ENCODE data around the gene FLYWCH1. TPM values are rescaled to one million over a fixed set of nuclear protein-coding genes. Genes with fewer than 3 reads are reported as not detected.

FLYWCH1 gene
- total RNA-seq, 1 experiment from 2014 or later = 32.6 TPM

DNA sequence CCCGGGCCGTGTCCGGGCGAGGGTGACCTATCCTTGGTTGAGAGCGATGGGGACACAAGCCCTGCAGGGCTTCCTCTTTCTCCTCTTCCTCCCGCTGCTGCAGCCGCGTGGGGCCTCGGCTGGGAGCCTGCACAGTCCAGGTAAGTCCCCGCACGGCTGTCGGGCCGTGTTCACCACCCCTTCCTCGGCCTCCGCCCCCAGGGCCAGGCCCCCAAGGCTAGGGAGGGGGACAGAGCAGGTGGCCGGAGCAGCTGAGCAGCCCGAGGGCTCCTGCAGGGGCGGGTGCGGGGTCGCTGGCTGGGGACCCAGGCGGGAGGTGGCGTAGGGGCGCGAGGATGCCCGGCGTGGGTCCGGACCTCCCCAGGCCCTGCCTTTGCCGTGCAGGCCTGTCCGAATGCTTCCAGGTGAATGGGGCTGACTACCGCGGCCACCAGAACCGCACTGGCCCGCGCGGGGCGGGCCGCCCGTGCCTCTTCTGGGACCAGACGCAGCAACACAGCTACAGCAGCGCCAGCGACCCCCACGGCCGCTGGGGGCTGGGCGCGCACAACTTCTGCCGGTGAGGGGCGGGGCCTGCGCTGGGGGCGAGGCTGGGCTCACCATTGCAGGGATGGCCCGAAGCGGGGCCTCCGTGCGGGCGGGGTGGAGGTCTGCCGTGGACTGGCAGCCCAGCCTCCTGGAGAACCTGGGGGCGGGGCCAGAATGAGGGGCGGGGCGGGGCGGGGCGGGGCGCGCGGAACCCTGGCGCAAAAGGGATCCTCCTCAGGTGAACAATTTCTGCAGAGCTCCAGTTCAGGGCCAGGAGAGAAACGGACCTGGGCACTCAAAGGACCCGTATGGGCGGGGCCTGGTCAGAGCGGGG, 53.0 kb downstream of the FLYWCH1 start (continued):
- TF ChIP-seq, protein P1, sequence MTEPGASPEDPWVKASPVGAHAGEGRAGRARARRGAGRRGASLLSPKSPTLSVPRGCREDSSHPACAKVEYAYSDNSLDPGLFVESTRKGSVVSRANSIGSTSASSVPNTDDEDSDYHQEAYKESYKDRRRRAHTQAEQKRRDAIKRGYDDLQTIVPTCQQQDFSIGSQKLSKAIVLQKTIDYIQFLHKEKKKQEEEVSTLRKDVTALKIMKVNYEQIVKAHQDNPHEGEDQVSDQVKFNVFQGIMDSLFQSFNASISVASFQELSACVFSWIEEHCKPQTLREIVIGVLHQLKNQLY (CRISPR knock-in tag; IDR thresholded peaks at IDR 0.05) = no peak
- no peak for TF ChIP-seq SOX15 (CRISPR knock-in tag; IDR thresholded peaks at IDR 0.05)
- TF ChIP-seq FOXK1 (CRISPR knock-in tag; IDR thresholded peaks at IDR 0.05) = 0 out of 2 replicates have a peak, but pooled peaks have one; percentile 20
- TF ChIP-seq ZNF423 (CRISPR knock-in tag; IDR thresholded peaks at IDR 0.05) = no peak
- no peak for TF ChIP-seq ATF1 (CRISPR knock-in tag; IDR thresholded peaks at IDR 0.05)
- TF ChIP-seq, protein P2, sequence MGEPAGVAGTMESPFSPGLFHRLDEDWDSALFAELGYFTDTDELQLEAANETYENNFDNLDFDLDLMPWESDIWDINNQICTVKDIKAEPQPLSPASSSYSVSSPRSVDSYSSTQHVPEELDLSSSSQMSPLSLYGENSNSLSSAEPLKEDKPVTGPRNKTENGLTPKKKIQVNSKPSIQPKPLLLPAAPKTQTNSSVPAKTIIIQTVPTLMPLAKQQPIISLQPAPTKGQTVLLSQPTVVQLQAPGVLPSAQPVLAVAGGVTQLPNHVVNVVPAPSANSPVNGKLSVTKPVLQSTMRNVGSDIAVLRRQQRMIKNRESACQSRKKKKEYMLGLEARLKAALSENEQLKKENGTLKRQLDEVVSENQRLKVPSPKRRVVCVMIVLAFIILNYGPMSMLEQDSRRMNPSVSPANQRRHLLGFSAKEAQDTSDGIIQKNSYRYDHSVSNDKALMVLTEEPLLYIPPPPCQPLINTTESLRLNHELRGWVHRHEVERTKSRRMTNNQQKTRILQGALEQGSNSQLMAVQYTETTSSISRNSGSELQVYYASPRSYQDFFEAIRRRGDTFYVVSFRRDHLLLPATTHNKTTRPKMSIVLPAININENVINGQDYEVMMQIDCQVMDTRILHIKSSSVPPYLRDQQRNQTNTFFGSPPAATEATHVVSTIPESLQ (CRISPR knock-in tag; IDR thresholded peaks at IDR 0.05) = no peak
- TF ChIP-seq, protein P3, sequence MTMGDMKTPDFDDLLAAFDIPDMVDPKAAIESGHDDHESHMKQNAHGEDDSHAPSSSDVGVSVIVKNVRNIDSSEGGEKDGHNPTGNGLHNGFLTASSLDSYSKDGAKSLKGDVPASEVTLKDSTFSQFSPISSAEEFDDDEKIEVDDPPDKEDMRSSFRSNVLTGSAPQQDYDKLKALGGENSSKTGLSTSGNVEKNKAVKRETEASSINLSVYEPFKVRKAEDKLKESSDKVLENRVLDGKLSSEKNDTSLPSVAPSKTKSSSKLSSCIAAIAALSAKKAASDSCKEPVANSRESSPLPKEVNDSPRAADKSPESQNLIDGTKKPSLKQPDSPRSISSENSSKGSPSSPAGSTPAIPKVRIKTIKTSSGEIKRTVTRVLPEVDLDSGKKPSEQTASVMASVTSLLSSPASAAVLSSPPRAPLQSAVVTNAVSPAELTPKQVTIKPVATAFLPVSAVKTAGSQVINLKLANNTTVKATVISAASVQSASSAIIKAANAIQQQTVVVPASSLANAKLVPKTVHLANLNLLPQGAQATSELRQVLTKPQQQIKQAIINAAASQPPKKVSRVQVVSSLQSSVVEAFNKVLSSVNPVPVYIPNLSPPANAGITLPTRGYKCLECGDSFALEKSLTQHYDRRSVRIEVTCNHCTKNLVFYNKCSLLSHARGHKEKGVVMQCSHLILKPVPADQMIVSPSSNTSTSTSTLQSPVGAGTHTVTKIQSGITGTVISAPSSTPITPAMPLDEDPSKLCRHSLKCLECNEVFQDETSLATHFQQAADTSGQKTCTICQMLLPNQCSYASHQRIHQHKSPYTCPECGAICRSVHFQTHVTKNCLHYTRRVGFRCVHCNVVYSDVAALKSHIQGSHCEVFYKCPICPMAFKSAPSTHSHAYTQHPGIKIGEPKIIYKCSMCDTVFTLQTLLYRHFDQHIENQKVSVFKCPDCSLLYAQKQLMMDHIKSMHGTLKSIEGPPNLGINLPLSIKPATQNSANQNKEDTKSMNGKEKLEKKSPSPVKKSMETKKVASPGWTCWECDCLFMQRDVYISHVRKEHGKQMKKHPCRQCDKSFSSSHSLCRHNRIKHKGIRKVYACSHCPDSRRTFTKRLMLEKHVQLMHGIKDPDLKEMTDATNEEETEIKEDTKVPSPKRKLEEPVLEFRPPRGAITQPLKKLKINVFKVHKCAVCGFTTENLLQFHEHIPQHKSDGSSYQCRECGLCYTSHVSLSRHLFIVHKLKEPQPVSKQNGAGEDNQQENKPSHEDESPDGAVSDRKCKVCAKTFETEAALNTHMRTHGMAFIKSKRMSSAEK (CRISPR knock-in tag; IDR thresholded peaks at IDR 0.05; ENCODE audit: borderline replicate concordance) = no peak
- TF ChIP-seq, protein P4, sequence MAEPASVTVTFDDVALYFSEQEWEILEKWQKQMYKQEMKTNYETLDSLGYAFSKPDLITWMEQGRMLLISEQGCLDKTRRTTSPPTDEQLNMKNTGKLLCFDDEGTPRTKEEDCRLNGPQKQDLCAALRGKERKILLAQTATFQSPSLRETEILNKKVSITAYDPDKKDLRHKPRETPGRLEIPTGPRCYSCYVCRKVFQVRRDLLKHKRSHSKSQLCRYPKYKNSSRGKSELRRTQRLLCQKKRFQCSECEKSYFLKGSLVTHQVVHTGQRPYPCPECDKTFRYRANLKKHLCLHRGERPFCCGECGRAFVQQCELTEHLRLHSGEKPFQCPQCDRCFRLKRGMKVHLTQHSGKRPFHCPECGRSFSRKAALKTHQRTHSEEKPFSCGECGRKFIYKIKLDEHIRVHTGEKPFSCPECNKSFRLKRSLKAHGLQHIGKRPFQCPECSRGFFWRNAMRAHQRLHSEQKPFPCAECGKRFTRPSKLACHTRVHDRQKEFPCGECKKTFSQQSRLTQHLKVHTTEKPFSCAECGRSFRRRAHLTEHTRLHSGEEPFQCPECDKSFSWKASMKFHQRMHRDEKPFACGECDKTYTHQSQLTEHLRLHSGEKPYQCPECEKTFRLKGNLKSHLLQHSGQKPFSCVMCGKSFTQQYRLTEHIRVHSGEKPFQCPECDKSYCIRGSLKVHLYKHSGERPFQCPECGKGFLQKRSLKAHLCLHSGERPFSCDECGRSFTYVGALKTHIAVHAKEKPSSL (CRISPR knock-in tag; conservative IDR thresholded peaks at IDR 0.05) = no peak
- TF ChIP-seq TEAD1 (CRISPR knock-in tag; IDR thresholded peaks at IDR 0.05) = no peak
- no peak for TF ChIP-seq GTF2I (CRISPR knock-in tag; conservative IDR thresholded peaks at IDR 0.05)
- TF ChIP-seq ZNF138 (CRISPR knock-in tag; conservative IDR thresholded peaks at IDR 0.05) = no peak
- TF ChIP-seq JAZF1 (CRISPR knock-in tag; IDR thresholded peaks at IDR 0.05) = no peak
- peak; percentile 77 for TF ChIP-seq SP1 (CRISPR knock-in tag; conservative IDR thresholded peaks at IDR 0.05)
- TF ChIP-seq, protein P5, sequence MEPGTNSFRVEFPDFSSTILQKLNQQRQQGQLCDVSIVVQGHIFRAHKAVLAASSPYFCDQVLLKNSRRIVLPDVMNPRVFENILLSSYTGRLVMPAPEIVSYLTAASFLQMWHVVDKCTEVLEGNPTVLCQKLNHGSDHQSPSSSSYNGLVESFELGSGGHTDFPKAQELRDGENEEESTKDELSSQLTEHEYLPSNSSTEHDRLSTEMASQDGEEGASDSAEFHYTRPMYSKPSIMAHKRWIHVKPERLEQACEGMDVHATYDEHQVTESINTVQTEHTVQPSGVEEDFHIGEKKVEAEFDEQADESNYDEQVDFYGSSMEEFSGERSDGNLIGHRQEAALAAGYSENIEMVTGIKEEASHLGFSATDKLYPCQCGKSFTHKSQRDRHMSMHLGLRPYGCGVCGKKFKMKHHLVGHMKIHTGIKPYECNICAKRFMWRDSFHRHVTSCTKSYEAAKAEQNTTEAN (CRISPR knock-in tag; IDR thresholded peaks at IDR 0.05) = no peak
- TF ChIP-seq ZNF219 (CRISPR knock-in tag; IDR thresholded peaks at IDR 0.05; ENCODE audit: borderline replicate concordance) = no peak
- TF ChIP-seq KAT7 (CRISPR knock-in tag; IDR thresholded peaks at IDR 0.05; ENCODE audit: borderline replicate concordance) = 0 out of 2 replicates have a peak, but pooled peaks have one; percentile 30
- TF ChIP-seq, protein P6, sequence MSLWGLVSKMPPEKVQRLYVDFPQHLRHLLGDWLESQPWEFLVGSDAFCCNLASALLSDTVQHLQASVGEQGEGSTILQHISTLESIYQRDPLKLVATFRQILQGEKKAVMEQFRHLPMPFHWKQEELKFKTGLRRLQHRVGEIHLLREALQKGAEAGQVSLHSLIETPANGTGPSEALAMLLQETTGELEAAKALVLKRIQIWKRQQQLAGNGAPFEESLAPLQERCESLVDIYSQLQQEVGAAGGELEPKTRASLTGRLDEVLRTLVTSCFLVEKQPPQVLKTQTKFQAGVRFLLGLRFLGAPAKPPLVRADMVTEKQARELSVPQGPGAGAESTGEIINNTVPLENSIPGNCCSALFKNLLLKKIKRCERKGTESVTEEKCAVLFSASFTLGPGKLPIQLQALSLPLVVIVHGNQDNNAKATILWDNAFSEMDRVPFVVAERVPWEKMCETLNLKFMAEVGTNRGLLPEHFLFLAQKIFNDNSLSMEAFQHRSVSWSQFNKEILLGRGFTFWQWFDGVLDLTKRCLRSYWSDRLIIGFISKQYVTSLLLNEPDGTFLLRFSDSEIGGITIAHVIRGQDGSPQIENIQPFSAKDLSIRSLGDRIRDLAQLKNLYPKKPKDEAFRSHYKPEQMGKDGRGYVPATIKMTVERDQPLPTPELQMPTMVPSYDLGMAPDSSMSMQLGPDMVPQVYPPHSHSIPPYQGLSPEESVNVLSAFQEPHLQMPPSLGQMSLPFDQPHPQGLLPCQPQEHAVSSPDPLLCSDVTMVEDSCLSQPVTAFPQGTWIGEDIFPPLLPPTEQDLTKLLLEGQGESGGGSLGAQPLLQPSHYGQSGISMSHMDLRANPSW (CRISPR knock-in tag; conservative IDR thresholded peaks at IDR 0.05; ENCODE audit: low read depth) = no peak
- no peak for TF ChIP-seq CREM (CRISPR knock-in tag; IDR thresholded peaks at IDR 0.05)
- TF ChIP-seq ZBTB21 (CRISPR knock-in tag; IDR thresholded peaks at IDR 0.05; ENCODE audit: borderline replicate concordance) = no peak
- TF ChIP-seq, protein P7, sequence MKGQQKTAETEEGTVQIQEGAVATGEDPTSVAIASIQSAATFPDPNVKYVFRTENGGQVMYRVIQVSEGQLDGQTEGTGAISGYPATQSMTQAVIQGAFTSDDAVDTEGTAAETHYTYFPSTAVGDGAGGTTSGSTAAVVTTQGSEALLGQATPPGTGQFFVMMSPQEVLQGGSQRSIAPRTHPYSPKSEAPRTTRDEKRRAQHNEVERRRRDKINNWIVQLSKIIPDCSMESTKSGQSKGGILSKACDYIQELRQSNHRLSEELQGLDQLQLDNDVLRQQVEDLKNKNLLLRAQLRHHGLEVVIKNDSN (CRISPR knock-in tag; IDR thresholded peaks at IDR 0.05) = peak; percentile 23; the same call in 1 of the 2 replicates
- no peak for TF ChIP-seq EMX1 (CRISPR knock-in tag; IDR thresholded peaks at IDR 0.05)
- no peak for TF ChIP-seq ZNF396 (CRISPR knock-in tag; IDR thresholded peaks at IDR 0.05; ENCODE audit: borderline replicate concordance)
- no peak for TF ChIP-seq HMGA2 (CRISPR knock-in tag; IDR thresholded peaks at IDR 0.05)
- no peak for TF ChIP-seq FOXJ3 (CRISPR knock-in tag; IDR thresholded peaks at IDR 0.05; ENCODE audit: borderline replicate concordance)
- no peak for TF ChIP-seq ZNF263 (CRISPR knock-in tag; IDR thresholded peaks at IDR 0.05; ENCODE audit: low read depth)

Measured in WTC11 (cell line).